AG09309 (cell line): ENCODE results near the gene STAT2.
A peak's percentile ranks its signal among the peaks of the same experiment; 100 is the strongest.
"Not testable (repeated sequence)": the region's sequence is repeated elsewhere in the genome, so short reads cannot be mapped to it uniquely, and the experiment has no call there.

Experiments used
- DNase-seq: peaks from one replicate; pipeline ENCODE4 v3.0.0-alpha.2; 2010; ENCODE audit warnings: low read depth
- H3K4me3 ChIP-seq: 2 replicates; pipeline ENCODE4 v1.5.1; 2011; ENCODE audit warnings: mild to moderate bottlenecking, low read depth, low read length, moderate library complexity; ENCODE audit not compliant: control insufficient read depth
- TF ChIP-seq, protein P1 (sequence below): IDR thresholded peaks from 2 replicates; pipeline ENCODE4 v1.5.1; 2011; ENCODE audit warnings: mild to moderate bottlenecking, low read depth, low read length, inconsistent platforms; ENCODE audit not compliant: insufficient read depth, control insufficient read depth; ENCODE audit errors: missing control alignments

Gene STAT2

DNA sequence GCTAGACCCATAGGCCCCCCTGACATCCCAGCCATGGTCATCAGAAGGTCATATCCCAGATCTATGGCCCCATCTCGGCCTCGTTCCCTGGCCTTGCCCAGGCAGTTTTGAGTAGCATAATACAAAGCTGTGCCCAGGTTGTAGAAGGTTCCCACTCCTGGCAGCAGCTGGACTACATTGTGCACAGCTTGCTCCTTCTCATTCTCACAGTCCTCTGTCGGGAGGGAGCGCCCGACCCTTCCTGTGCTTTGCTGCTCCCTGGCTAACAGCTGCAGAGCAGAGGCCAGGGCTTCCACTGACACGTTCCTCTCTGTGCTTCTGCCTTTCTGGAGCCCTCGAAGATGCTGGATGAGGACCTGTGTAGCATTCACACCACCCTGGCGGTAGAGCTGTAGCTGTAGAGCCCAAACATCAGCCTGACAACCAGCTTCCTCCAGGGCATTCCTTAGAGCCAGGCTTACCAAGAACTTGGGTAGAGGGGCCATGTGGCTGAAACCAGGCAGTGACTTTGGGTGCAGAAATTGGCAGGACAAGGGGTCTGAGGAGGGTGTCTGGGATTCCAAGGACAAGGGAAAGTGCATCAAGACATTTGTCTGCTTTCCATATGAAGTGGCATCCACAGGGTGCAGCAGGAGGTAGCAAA is 1.7 kb upstream of the STAT2 start:
- TF ChIP-seq, protein P1, sequence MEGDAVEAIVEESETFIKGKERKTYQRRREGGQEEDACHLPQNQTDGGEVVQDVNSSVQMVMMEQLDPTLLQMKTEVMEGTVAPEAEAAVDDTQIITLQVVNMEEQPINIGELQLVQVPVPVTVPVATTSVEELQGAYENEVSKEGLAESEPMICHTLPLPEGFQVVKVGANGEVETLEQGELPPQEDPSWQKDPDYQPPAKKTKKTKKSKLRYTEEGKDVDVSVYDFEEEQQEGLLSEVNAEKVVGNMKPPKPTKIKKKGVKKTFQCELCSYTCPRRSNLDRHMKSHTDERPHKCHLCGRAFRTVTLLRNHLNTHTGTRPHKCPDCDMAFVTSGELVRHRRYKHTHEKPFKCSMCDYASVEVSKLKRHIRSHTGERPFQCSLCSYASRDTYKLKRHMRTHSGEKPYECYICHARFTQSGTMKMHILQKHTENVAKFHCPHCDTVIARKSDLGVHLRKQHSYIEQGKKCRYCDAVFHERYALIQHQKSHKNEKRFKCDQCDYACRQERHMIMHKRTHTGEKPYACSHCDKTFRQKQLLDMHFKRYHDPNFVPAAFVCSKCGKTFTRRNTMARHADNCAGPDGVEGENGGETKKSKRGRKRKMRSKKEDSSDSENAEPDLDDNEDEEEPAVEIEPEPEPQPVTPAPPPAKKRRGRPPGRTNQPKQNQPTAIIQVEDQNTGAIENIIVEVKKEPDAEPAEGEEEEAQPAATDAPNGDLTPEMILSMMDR, result no peak
- no peak for DNase-seq
- no peak overlapping the region for H3K4me3 ChIP-seq

DNA sequence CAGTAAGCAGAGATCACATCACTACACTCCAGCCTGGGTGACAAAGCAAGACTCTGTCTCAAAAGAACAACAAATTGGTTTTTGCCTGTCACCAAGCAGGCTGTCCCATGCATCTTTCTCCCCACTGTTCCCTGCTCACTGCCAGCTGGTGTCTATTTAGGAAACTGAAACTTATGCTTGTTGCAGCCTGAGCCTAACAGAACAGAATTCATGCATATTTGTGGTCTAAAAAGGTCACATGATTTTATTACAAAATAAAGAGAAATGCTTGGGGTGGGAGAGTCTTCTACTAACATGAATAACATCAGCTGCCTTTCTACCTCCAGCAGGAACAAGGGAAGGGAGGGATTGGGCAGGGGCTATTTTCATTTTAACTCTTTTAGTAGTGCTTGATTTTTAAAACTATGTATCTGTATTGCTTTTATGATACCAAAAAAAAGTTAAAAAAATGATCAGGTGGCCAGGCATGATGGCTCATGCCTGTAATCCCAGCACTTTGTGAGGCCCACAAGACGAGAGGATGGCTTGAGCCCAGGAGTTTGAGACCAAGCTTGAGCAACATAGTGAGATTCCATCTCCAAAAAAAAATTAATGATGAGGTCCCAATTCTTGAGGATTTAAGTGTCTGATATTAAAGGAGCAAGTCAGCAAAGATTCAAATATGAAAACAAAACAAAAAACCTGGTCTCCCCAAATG is 923 bp downstream of the STAT2 start:
- peak; percentile 62 for DNase-seq
- TF ChIP-seq, protein P1, result no peak
- H3K4me3 ChIP-seq, result peak overlapping the region; percentile 73

DNA sequence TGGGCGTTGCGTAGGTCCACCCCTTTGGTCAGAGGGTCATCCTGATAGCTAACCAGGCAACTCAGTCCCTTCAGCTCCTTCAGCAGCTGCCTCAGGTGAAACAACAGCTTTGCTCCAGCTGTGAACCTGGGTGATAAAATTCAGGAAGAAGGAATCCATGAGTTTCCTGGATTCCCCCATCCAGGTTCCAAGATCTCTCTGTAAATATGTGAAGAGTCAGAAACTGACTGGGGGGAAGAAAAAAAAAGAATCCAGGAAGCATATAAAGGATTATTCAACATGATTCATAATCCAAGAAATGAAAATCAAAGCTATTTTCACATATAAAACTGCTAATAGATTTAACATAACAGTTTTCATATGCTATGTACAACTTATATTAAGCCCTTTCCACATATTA is 8.6 kb downstream of the STAT2 start:
- H3K4me3 ChIP-seq, result no peak overlapping the region
- TF ChIP-seq, protein P1, result no peak
- DNase-seq, result no peak

DNA sequence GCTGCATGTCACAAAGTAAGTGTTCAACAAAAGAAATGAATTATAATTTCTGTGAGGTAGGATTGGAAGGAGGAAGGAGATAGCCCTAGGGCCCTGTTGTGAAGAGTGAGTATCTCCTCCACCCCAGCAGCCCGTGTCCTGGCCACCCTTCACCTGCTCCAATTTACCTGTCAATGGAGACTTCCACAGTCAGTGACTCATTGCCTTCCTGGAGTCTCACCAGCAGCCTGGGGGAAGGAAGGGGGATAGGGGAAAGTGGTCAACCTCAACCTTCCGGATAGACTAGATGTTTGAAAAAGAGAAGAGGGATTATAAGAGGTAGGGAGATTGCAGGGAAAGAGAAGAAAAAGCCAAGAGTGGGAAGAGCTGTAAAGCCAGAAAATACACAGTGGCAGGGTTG is 9.2 kb downstream of the STAT2 start:
- TF ChIP-seq, protein P1, result no peak
- DNase-seq, result no peak
- H3K4me3 ChIP-seq, result no peak overlapping the region

DNA sequence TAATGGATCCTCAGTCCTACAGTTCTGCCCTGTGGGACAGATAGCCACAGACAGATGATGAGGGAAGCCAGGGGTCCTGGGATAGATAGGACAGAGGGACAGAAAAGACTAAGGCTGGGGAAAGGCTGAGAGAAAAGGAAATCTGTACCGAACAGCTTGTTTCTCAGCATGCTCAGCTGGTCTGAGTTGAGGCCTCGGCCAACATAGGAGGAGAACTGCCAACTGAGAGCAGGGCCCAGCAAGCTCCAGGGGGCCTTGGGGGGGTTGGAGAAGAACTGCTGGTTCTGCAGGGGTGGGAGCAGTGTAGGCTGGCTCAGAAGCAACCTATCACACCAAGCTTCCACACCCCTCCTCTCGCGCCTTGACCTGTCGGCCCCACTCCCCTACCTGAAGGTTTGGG is 11.1 kb downstream of the STAT2 start:
- DNase-seq, result no peak
- TF ChIP-seq, protein P1, result no peak

DNA sequence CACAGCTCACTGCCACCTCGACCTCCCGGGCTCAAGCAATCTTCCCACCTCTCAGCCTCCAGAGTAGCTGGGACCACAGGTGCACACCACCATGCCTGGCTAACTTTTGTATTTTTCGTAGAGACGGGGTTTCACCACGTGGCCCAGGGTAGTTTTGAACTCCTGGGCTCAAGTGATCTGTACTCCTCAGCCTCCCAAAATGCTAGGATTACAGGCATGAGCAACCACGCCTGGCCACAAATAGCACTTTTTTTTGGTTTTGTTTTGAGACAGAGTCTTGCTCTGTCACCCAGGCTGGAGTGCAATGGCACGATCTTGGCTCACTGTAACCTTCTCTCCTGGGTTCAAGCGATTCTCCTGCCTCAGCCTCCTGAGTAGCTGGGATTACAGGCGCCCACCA is 12.7 kb downstream of the STAT2 start:
- DNase-seq, result not testable (repeated sequence)

More for the DNA sequence above, 11.1 kb downstream of the STAT2 start:
- H3K4me3 ChIP-seq, result no peak overlapping the region

DNA sequence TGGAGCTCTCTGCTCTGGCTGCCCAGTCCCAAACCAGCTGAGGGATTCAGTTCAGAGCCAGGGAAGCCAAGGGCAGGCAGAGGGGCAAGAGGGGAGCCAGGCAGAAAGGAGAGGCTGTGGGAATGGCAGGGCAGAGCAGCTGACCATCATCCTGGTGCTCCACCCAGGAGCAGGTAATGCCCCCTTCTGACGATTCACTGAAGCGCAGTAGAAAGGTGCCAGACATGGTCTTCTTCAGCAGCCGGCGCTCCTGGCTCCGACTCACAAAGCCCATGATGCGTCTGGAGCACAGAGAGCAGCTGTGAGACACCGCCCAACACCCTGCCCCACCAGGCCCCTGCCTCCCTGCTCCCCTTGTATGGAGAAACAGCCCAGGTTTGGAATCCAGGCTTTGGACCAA is 13.2 kb downstream of the STAT2 start:
- no peak for DNase-seq
- H3K4me3 ChIP-seq, result no peak overlapping the region
- TF ChIP-seq, protein P1, result peak; percentile 6

More for the DNA sequence above, 12.7 kb downstream of the STAT2 start:
- not testable (repeated sequence) for H3K4me3 ChIP-seq

DNA sequence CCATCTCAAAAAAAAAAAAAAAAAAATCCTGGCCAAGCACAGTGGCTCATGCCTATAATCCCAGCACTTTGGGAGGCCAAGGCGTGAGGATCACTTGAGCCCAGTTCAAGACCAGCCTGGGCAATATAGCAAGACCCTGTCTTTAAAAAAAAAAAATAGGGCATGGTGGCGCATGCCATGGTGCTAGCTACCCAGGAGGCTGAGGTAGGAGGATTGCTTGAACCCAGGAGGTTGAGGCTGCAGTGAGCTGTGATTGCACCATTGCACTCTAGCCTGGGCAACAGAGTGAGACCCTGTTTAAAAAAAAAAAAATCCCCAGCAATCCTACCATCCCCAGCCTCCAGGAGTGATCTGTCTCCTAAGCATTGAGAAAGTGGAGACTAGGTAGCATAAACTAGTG is 17.6 kb downstream of the STAT2 start:
- DNase-seq, H3K4me3 ChIP-seq: not testable (repeated sequence)
